HG03066 (cell line): ENCODE data around the gene INF2.
A peak's percentile ranks its signal among the peaks of the same experiment; 100 is the strongest.
"Not testable (repeated sequence)": the region's sequence is repeated elsewhere in the genome, so short reads cannot be mapped to it uniquely, and the experiment has no call there.

Source experiments
- ATAC-seq: cut with Tn5 transposase; IDR thresholded peaks from one replicate; pipeline ENCODE4 v1.9.1; 2021; ENCODE audit warnings: low read depth; ENCODE audit not compliant: unreplicated experiment

The INF2 gene

GRCh38 chr14:104745431-104745830 lies 56.0 kb downstream of the INF2 start:
- ATAC-seq = no peak

- ATAC-seq = no peak
Observed at GRCh38 chr14:104746071-104746545, 56.7 kb downstream of the INF2 start.

DNA sequence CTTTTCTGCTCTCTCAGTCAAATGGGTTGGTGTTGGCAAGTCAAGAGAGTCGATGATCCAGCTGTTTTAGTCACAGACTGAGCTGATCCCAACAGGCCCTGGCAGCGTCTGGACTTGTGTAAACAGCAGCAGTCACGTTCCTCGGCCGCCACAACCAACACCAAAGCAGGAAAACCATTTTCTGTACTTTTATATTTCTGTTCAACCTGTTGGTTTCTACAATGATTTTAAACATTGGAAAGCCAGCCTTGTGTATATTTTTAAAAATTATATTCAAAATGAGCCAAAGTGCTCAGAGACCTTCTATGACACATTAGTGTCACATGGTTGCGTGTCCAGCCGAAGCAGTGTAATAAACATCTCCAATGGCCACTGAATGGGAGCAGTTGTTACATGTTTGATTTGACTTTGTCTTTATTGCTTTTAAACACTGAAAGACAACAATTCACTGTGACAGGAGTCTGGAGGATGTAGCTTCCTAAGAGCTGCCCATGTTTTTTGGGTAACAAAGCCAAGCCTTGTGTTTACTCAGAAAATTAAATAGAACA lies 57.6 kb downstream of the INF2 start:
- no peak for ATAC-seq

- no peak for ATAC-seq
Observed at GRCh38 chr14:104747876-104748275, 58.5 kb downstream of the INF2 start.

DNA sequence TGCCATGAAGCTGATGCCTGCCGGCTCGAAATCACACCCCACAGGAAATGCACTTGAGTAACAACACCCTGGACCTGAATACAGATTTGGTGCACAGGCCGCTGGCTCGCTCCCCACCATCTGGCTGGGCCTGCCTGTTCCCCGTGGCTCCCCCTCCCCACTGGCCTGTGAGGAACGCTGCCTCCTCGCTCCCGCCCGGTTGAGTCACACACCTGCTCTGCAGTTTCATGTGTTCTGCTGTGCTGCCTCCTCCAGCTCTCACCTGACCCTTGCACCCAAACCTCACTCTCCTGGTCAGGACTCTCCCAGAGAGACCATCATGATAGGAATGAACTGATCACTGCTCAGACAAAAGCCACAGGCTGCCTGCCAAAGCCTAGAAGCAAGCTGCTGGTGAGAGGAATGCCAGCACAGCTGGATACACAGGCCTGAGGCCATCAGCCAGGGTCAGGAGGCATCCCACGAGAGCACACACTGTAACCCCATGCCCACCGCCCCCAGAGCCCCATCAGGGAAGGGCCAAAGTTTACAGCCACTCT lies 59.8 kb downstream of the INF2 start:
- no peak for ATAC-seq

DNA sequence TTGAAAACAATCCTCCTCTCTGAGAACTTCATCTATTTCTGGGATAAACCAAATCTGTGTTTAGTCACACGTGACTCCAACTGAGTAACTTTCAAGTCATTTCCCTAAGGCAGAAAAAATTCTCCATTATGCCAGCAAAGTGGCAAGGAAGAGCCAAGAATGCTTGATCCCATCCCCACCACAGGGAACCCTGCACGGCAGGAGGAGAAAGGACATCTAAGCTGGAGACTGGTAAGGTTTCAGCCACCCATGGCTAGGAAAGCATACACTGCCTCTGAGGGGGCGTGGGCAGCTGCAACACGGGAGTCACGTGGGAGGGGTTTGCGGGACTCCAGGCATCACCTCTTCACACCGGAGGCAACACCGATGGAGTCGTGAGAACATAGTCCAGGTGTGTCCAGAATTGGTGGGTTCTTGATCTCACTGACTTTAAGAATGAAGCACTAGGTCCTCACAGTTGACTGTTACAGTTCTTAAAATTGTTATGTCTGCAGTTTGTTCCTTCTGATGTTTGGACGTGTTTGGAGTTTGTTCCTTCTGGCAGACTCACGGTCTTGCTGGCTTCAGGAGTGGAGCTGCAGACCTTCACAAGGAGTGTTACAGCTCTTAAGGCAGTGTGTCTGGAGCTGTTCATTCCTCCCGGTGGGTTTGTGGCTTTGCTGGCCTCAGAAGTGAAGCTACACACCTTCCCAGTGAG lies 60.8 kb downstream of the INF2 start:
- no peak for ATAC-seq

DNA sequence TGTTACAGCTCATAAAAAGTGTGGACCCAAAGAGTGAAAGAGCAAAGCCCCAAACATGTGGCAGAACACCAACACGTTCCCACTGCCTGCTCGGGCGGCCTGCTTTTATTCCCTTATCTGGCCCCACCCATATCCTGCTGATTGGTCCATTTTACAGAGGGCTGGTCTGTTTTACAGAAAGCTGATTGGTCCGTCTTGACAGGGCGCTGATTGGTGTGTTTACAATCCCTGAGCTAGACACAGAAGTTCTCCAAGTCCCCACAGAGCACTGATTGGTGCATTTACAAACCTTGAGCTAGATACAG lies 61.3 kb downstream of the INF2 start:
- ATAC-seq = not testable (repeated sequence)

- ATAC-seq = peak; percentile 2
Observed at GRCh38 chr14:104751539-104752422, 62.4 kb downstream of the INF2 start.

GRCh38 chr14:104752423-104752734 lies 63.0 kb downstream of the INF2 start:
- peak; percentile 88 for ATAC-seq

- peak; percentile 83 for ATAC-seq
Observed at GRCh38 chr14:104752735-104753527, 63.5 kb downstream of the INF2 start, which contains the start of gene SIVA1. TSS of gene SIVA1 (plus strand) at chr14:104753147. CDS start at chr14:104753202, 55 bp downstream.

DNA sequence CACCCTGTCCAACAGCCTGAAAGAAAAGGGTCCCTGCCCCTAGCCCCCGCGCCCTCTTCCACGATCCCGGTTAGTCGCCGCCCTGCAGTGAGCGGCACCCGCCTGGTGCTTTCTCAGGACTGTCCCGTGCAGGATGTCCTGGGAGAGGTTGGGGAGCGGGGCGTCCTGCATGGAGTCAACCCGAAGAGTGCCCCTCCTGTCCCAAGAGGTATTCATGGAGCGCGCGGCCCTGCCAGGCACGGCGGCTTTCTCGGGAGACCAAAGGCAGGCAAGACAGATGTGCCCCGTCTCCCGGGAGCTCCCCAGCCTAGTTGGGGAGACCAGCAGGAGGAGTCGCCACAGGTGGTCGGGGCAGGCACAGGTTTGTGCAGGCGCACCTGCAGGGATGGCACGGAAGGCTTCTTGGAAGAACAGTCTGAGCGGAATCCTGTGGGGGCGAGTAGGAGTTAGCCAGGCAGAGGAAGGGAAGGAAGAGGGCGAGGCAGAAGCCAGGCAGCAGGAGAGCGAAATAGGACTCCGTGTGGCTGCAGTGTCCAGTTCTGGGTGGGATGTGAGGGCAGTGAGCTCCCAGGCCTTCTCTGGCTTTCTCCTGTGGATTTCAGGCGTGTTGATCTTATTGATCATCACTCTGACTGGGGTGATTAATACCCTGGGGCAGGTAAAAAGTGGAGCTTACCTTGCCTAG lies 64.3 kb downstream of the INF2 start:
- ATAC-seq = no peak

DNA sequence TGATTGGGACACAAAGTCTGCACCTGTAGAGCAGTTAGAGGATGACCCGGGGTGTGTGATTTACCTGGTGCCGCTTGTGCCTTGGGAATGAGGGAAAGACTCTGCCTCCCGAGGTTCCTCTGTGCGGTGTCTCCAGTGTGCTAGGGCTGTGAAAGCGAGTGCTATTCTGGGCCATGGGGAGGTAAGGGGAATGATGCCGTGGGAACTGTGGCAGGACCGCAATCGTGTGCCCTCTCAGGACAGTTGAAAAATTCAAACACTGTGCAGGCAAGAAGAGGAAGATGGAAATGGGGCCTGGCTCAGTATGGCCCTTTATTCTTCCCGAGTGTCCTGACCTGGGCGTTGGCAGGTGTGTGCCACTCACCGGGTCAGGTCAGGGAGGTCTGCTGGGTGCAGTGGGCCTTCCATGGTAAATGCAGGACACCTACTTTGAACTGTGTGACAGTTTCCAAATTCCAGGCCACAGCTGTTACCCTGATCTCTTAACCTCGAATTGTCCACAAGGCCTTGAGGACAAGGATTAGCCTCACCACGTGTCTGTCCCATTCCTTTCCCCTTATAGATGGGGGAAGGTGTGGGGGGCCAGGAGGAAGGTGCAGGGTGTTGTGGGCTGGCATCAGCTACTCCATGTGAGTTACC lies 64.9 kb downstream of the INF2 start:
- ATAC-seq = no peak

DNA sequence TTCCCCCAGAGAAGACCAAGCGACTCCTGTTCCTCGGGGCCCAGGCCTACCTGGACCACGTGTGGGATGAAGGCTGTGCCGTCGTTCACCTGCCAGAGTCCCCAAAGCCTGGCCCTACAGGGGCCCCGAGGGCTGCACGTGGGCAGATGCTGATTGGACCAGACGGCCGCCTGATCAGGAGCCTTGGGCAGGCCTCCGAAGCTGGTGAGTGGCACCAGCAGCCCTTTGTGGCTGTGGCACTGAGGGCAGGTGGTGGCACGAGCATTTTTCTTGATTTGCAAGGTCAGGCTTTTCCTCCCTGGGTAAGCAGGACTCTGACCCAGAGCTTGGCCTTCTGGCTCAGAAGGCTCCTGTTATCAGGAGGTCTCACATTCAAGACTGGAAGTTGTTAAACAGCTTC lies 66.2 kb downstream of the INF2 start:
- ATAC-seq = no peak

GRCh38 chr14:104756477-104757237 lies 67.2 kb downstream of the INF2 start:
- no peak for ATAC-seq

- ATAC-seq = no peak
Observed at GRCh38 chr14:104757238-104757585, 67.8 kb downstream of the INF2 start.

GRCh38 chr14:104757681-104758392 lies 68.4 kb downstream of the INF2 start:
- ATAC-seq = no peak

GRCh38 chr14:104758981-104759969 lies 69.9 kb downstream of the INF2 start:
- no peak for ATAC-seq
